Measurements from ENCODE around the gene EXOC6B. TPM values are rescaled to one million over a fixed set of nuclear protein-coding genes. Genes with fewer than 3 reads are reported as not detected.

EXOC6B gene
- total RNA-seq, 6 experiments from 2014 or later, result 7.8 to 15.1 (median 9.1) TPM

DNA sequence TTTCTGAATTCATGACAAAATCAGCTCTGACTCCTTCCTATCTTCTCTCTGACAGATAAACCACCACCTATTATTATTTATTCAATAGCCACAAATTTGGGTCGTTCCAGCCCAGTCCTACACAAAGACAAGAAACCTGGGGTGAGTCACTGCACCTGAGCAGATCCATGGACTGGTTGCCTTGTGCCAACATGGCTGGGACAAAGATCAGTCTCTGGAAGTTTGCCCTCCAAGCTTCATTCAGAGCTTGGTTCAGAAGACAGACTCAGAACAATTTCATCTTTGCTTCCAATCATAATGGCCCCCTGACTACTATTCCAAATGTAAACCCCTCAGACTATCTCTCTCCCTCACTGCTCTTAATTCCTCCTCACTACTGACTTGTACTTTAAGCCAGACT lies 9.6 kb upstream of the EXOC6B start:
- Histone ChIP-seq H3K4me3 (no peak overlapping the region), H3K27me3 (no peaks in the 10 kb centered on the region), H3K4me1 (no peaks in the 10 kb centered on the region), H3K36me3 (no peaks in the 10 kb centered on the region), H3K9me3 (no peaks in the 10 kb centered on the region), H3K27ac (no peak overlapping the region)
- ATAC-seq, result peak in 2 of 4 donors; percentile 58 to 62
- TF ChIP-seq POLR2A (IDR thresholded peaks at IDR 0.05) (no peak), CTCF (IDR thresholded peaks at IDR 0.05) (no peak)
- intact Hi-C loops (cut with DNase I), result no loop called here
- 56% methylated on average over 1 of the region's 1 CpG for WGBS (ENCODE audit: insufficient coverage, low coverage, low lambda C conversion rate, missing lambda C conversion rate)
- DNase-seq, result no peak

GRCh38 chr2:72834596-72834995 lies 8.8 kb upstream of the EXOC6B start:
- intact Hi-C loops (cut with DNase I), result no loop called here
- WGBS (ENCODE audit: insufficient coverage, low coverage, low lambda C conversion rate, missing lambda C conversion rate), result 25% methylated on average over 1 of the region's 1 CpG
- H3K36me3 ChIP-seq, result no peaks in the 10 kb centered on the region
- no peaks in the 10 kb centered on the region for H3K4me1 ChIP-seq
- TF ChIP-seq POLR2A (IDR thresholded peaks at IDR 0.05) (no peak), CTCF (IDR thresholded peaks at IDR 0.05) (no peak)
- ATAC-seq (no peak), DNase-seq (no peak)
- no peak overlapping the region for H3K27ac ChIP-seq
- H3K27me3 ChIP-seq, result no peaks in the 10 kb centered on the region
- no peaks in the 10 kb centered on the region for H3K9me3 ChIP-seq
- H3K4me3 ChIP-seq, result no peak overlapping the region

DNA sequence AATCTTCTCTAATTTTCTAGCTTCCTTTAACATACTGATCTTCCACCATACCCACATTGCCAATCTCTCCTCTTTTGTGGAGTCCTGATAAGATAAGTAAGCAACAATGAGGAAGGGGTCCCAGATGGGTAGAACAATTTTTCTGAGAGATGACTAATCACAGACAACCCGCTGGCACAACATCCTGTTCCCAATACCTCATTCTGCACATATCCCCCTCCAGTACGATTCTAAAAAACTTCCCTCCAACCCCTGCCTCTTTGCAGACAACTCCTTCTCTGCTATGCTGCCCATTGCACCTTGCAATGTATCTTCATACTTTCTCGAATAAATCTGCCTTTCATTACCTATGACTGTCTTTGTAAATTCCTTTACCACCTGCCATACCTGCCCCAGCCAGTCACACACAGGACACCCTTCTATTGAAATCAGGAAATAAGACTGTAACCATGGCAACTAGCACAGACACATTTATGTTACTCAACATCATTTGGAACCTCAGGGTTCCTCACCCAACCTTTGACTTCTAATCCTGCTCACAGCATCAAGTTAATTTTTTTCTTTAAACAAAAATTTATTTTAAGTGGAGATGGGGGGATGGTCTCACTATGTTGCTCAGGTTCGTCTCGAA lies 7.4 kb upstream of the EXOC6B start:
- H3K4me1 ChIP-seq, result no peaks in the 10 kb centered on the region
- intact Hi-C loops (cut with DNase I), result no loop called here
- H3K27me3 ChIP-seq, result no peaks in the 10 kb centered on the region
- H3K9me3 ChIP-seq, result no peaks in the 10 kb centered on the region
- no peak for ATAC-seq
- no peak overlapping the region for H3K4me3 ChIP-seq
- WGBS (ENCODE audit: insufficient coverage, low coverage, low lambda C conversion rate, missing lambda C conversion rate), result 54% methylated on average over 5 of the region's 5 CpGs
- H3K36me3 ChIP-seq, result no peaks in the 10 kb centered on the region
- H3K27ac ChIP-seq, result no peak overlapping the region
- DNase-seq, result no peak
- TF ChIP-seq POLR2A (IDR thresholded peaks at IDR 0.05) (no peak), CTCF (IDR thresholded peaks at IDR 0.05) (no peak)

- TF ChIP-seq POLR2A (IDR thresholded peaks at IDR 0.05) (no peak), CTCF (IDR thresholded peaks at IDR 0.05) (no peak)
- no peaks in the 10 kb centered on the region for H3K36me3 ChIP-seq
- H3K27me3 ChIP-seq, result no peaks in the 10 kb centered on the region
- no peak overlapping the region for H3K27ac ChIP-seq
- no peaks in the 10 kb centered on the region for H3K9me3 ChIP-seq
- no peak overlapping the region for H3K4me3 ChIP-seq
- ATAC-seq, result no peak
- intact Hi-C loops (cut with DNase I), result no loop called here
- DNase-seq, result no peak
- WGBS (ENCODE audit: insufficient coverage, low coverage, low lambda C conversion rate, missing lambda C conversion rate), result 57% methylated on average over 3 of the region's 3 CpGs
- no peaks in the 10 kb centered on the region for H3K4me1 ChIP-seq
Observed at GRCh38 chr2:72830273-72830672, 4.4 kb upstream of the EXOC6B start.
